GM12878 (cell line): Measurements from ENCODE around the gene ARL15. TPM values are rescaled to one million over a fixed set of nuclear protein-coding genes. Genes with fewer than 3 reads are reported as not detected.

ENCODE experiments used
- ATAC-seq: fragments of 200-7000 bp; cut with Tn5 transposase; 3 replicates; pipeline ENCODE4 v1.9.1; 2020; ENCODE audit warnings: mild to moderate bottlenecking, moderate library complexity
- BruUV-seq: library from RNA; stranded (reverse); fragments of 400-500 nt; replicated peaks from 2 replicates; lab custom pipeline; 2021; lab: Mats Ljungman, UMichigan
- CTCF ChIA-PET: fragments of 300-600 bp; sonication (Branson Sonifier 250); formaldehyde crosslinking; extraction: SDS; loops from one replicate; lab custom pipeline; 2021; ENCODE audit warnings: inconsistent platforms; lab: Yijun Ruan, JAX
- POLR2A ChIA-PET: fragments of 350-600 bp; formaldehyde crosslinking; extraction: SDS; loops from one replicate; lab custom pipeline; 2021; ENCODE audit warnings: inconsistent platforms; lab: Charles Lee
- RAD21 ChIA-PET: fragments of 300-600 bp; sonication (Branson Sonifier 250); formaldehyde crosslinking; loops from one replicate; lab custom pipeline; 2023; ENCODE audit warnings: antibody characterized with exemption; ENCODE audit not compliant: unreplicated experiment; lab: Charles Lee
- SMC1A ChIA-PET: fragments of 300-600 bp; sonication (Branson Sonifier 250); formaldehyde crosslinking; loops from one replicate; lab custom pipeline; 2023; ENCODE audit not compliant: unreplicated experiment, uncharacterized antibody; lab: Charles Lee
- DNase-seq: peaks from one replicate; pipeline ENCODE4 v3.0.0-alpha.2; 2011; ENCODE audit warnings: low read depth, low spot score
- FAIRE-seq: peaks from 3 replicates; lab custom pipeline; 2011; peaks lifted over from hg19 to GRCh38; lab: Jason Lieb, UNC
- H2AFZ ChIP-seq: 2 replicates; pipeline ENCODE4 v1.6.0; 2011; ENCODE audit warnings: low read depth, low read length, control low read depth; ENCODE audit not compliant: control insufficient read depth
- H3K27ac ChIP-seq: 2 replicates; pipeline ENCODE4 v1.5.1; 2011; ENCODE audit warnings: control low read depth; ENCODE audit not compliant: control insufficient read depth, insufficient read depth
- H3K27me3 ChIP-seq, 2 experiments: replicated peaks in 1 of 2; 2 replicates each; pipeline versions ENCODE4 v1.6.0 to v1.6.1; 2011; ENCODE audit warnings: low read length in 1 of 2; ENCODE audit not compliant: control insufficient read depth in 2 of 2, insufficient read depth in 2 of 2
- H3K36me3 ChIP-seq, 2 experiments: 2 replicates each; pipeline ENCODE4 v1.5.1; 2011; ENCODE audit warnings: low read length in 1 of 2; ENCODE audit not compliant: control insufficient read depth in 2 of 2, insufficient read depth in 2 of 2
- H3K4me1 ChIP-seq: 2 replicates; pipeline ENCODE4 v1.6.1; 2011; ENCODE audit warnings: mild to moderate bottlenecking, low read length, moderate library complexity, mixed read lengths; ENCODE audit not compliant: control insufficient read depth, insufficient read depth
- H3K4me2 ChIP-seq: 2 replicates; pipeline ENCODE4 v1.6.0; 2011; ENCODE audit warnings: control low read depth; ENCODE audit not compliant: control insufficient read depth, insufficient read depth
- H3K4me3 ChIP-seq: fragments of 200-600 bp; sonication (generic); 2 replicates; pipeline ENCODE4 v1.5.1; 2016
- H3K79me2 ChIP-seq: 2 replicates; pipeline ENCODE4 v1.6.0; 2011; ENCODE audit warnings: low read length; ENCODE audit not compliant: control insufficient read depth, insufficient read depth
- H3K9ac ChIP-seq: 2 replicates; pipeline ENCODE4 v1.8.0; 2011; ENCODE audit warnings: low read length, control low read depth, mixed read lengths; ENCODE audit not compliant: control insufficient read depth, insufficient read depth
- H3K9me3 ChIP-seq: replicated peaks from 3 replicates; pipeline ENCODE4 v1.5.1; 2011; ENCODE audit warnings: mild to moderate bottlenecking, low read length; ENCODE audit not compliant: control insufficient read depth, insufficient read depth
- H4K20me1 ChIP-seq: 2 replicates; pipeline ENCODE4 v1.6.0; 2011; ENCODE audit not compliant: control insufficient read depth, insufficient read depth
- EED ChIP-seq: sonication (generic); IDR thresholded peaks from 2 replicates; pipeline ENCODE4 v1.6.1; 2016; ENCODE audit warnings: antibody characterized with exemption, low read depth
- EZH2 ChIP-seq: IDR thresholded peaks from 2 replicates; pipeline ENCODE4 v1.6.1; 2012; ENCODE audit warnings: low read depth, mild to moderate bottlenecking, control low read depth, inconsistent platforms, low read length, borderline replicate concordance; ENCODE audit not compliant: control insufficient read depth
- IKZF1 ChIP-seq: fragments of 450-650 bp; conservative IDR thresholded peaks from 2 replicates; pipeline ENCODE4 v1.6.1; 2017; ENCODE audit warnings: antibody characterized with exemption, mild to moderate bottlenecking
- LARP7 ChIP-seq: fragments of 450-650 bp; IDR thresholded peaks from 2 replicates; pipeline ENCODE4 v1.6.1; 2017; ENCODE audit warnings: mild to moderate bottlenecking
- NBN ChIP-seq: fragments of 450-650 bp; IDR thresholded peaks from 2 replicates; pipeline ENCODE4 v1.6.1; 2016
- NR2C1 ChIP-seq: fragments of 450-650 bp; IDR thresholded peaks from 2 replicates; pipeline ENCODE4 v1.6.1; 2017; ENCODE audit warnings: antibody characterized with exemption, mild to moderate bottlenecking, moderate library complexity
- SPI1 ChIP-seq: IDR thresholded peaks from 2 replicates; pipeline ENCODE4 v1.6.1; 2011; ENCODE audit warnings: low read depth, mild to moderate bottlenecking, low read length, moderate library complexity, borderline replicate concordance; ENCODE audit not compliant: insufficient read depth
- TBL1XR1 ChIP-seq: IDR thresholded peaks from 2 replicates; pipeline ENCODE4 v1.6.1; 2012; ENCODE audit warnings: low read depth, low read length, improper control_type of control experiment
- TCF7 ChIP-seq: IDR thresholded peaks from 2 replicates; pipeline ENCODE4 v1.6.1; 2014; ENCODE audit warnings: antibody characterized with exemption, borderline replicate concordance
- ZNF592 ChIP-seq: fragments of 450-650 bp; IDR thresholded peaks from 2 replicates; pipeline ENCODE4 v1.6.1; 2017; ENCODE audit warnings: mild to moderate bottlenecking, moderate library complexity
- WGBS: methylation state at CpG from one replicate; pipeline ENCODE4 v1.1.6; 2016; ENCODE audit warnings: low lambda C conversion rate; ENCODE audit not compliant: insufficient replicate concordance, insufficient coverage; ENCODE audit errors: missing lambda C conversion rate; 5-methylcytosine and 5-hydroxymethylcytosine counted together
- in situ Hi-C: fragments of 300-500 bp; cut with MboI; formaldehyde crosslinking; loops from 9 replicates; pipeline ENCODE4 v1.14.3; 2018; ENCODE audit warnings: mixed read lengths
- intact Hi-C: fragments of 100-400 bp; cut with micrococcal nuclease; formaldehyde crosslinking; loops from one replicate; pipeline ENCODE4 v1.14.2; 2022; ENCODE audit not compliant: unreplicated experiment
- polyA plus RNA-seq, 11 experiments: library from polyadenylated mRNA; depleted of rRNA in 4 of 11; unstranded in 6 of 11; stranded (reverse) in 5 of 11; fragments of >200 nt; fragmentation: Nextera tagmentation in 4 of 11; fragmentation: Illumina TruSeq in 1 of 11; extraction: Ambion mirVana in 4 of 11; extraction: Trizol in 1 of 11; gene quantifications; 1 replicate in 1 of 11; 2 replicates in 10 of 11; pipeline versions ENCODE4 v1.2.1 to v1.2.3, GENCODE V29; 2011 to 2016; ENCODE audit warnings: inconsistent platforms in 2 of 11, missing spikeins in 2 of 11, low read depth in 1 of 11
- total RNA-seq, 4 experiments: library from RNA; depleted of rRNA in 3 of 4; stranded (reverse); fragments of >200 nt in 3 of 4; fragmentation: Illumina TruSeq in 1 of 4; extraction: Trizol in 1 of 4; gene quantifications; 2 replicates each; pipeline versions ENCODE4 v1.2.1 to v1.2.3, GENCODE V29; 2013 to 2021
- TF ChIP-seq, protein P1 (sequence below): fragments of 450-650 bp; IDR thresholded peaks from 2 replicates; pipeline ENCODE4 v1.6.1; 2017; ENCODE audit warnings: mild to moderate bottlenecking, low read depth, inconsistent platforms; ENCODE audit not compliant: poor library complexity, severe bottlenecking

Gene ARL15
- total and polyA plus RNA-seq, 10 of the 15 experiments (the other 5 are each of a cell fraction or from before 2014, with no cell fraction given), result 3.6 to 11.0 (median 7.7) TPM

DNA sequence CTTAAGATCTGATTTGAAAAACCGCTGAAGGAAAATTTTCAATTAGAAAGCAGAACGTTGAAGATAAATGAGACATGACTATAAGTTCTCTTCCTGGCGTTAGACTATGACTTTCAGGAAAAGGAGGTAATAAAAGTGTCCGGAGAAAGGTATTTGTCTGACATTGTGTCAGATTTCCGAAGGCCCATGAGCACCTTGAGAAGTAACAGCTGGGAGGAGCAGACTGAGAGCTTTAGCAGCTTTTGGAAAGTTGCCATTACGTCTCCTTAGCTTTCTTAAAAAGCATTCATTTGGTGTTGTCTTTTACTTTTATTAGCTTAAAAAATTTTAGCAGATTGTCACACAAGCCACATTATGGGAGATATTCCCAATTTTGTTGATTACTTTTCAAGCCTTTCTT, 386.4 kb downstream of the ARL15 start:
- Histone ChIP-seq H3K9me3 (no peaks in the 10 kb centered on the region), H3K27me3 (no peaks in the 10 kb centered on the region), H3K4me2 (no peak overlapping the region), H3K36me3 (no peaks in the 10 kb centered on the region), H3K4me1 (no peaks in the 10 kb centered on the region), H4K20me1 (no peaks in the 10 kb centered on the region), H3K79me2 (no peaks in the 10 kb centered on the region), H3K27ac (no peak overlapping the region), H2AFZ (no peak overlapping the region), H3K9ac (no peak overlapping the region), H3K4me3 (no peak overlapping the region)
- ChIA-PET POLR2A (no interaction called here), SMC1A (no interaction called here), CTCF (no interaction called here), RAD21 (no interaction called here)
- no peak for FAIRE-seq
- ATAC-seq, result no peak
- BruUV-seq, result no TSS peak
- WGBS, result 93% methylated on average over 6 of the region's 6 CpGs
- intact Hi-C loops, result no loop called here
- TF ChIP-seq, protein P1, sequence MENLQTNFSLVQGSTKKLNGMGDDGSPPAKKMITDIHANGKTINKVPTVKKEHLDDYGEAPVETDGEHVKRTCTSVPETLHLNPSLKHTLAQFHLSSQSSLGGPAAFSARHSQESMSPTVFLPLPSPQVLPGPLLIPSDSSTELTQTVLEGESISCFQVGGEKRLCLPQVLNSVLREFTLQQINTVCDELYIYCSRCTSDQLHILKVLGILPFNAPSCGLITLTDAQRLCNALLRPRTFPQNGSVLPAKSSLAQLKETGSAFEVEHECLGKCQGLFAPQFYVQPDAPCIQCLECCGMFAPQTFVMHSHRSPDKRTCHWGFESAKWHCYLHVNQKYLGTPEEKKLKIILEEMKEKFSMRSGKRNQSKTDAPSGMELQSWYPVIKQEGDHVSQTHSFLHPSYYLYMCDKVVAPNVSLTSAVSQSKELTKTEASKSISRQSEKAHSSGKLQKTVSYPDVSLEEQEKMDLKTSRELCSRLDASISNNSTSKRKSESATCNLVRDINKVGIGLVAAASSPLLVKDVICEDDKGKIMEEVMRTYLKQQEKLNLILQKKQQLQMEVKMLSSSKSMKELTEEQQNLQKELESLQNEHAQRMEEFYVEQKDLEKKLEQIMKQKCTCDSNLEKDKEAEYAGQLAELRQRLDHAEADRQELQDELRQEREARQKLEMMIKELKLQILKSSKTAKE, result no peak
- TF ChIP-seq EZH2, result no peak
- no peak for TF ChIP-seq LARP7
- no peak for TF ChIP-seq TCF7
- TF ChIP-seq EED, result no peak
- TF ChIP-seq IKZF1, result no peak
- no peak for TF ChIP-seq TBL1XR1
- TF ChIP-seq NR2C1, result no peak
- TF ChIP-seq SPI1, result no peak
- no peak for TF ChIP-seq ZNF592
- TF ChIP-seq NBN, result no peak
- in situ Hi-C loops, result no loop called here
- no peak for DNase-seq
